GM23248 (cell line): ENCODE results near the gene NPBWR2.

ENCODE experiments used
- EZH2 ChIP-seq: fragments of 200-600 bp; sonication (generic); IDR thresholded peaks from 2 replicates; pipeline ENCODE4 v1.6.1; 2018; ENCODE audit warnings: antibody characterized with exemption, mild to moderate bottlenecking; ENCODE audit not compliant: insufficient read depth, poor library complexity, severe bottlenecking
- EZH2phosphoT487 ChIP-seq: fragments of 200-600 bp; sonication (generic); IDR thresholded peaks from 2 replicates; pipeline ENCODE4 v1.6.1; 2018; ENCODE audit warnings: antibody characterized with exemption, moderate library complexity, mild to moderate bottlenecking, low read depth; ENCODE audit not compliant: insufficient read depth

DNA sequence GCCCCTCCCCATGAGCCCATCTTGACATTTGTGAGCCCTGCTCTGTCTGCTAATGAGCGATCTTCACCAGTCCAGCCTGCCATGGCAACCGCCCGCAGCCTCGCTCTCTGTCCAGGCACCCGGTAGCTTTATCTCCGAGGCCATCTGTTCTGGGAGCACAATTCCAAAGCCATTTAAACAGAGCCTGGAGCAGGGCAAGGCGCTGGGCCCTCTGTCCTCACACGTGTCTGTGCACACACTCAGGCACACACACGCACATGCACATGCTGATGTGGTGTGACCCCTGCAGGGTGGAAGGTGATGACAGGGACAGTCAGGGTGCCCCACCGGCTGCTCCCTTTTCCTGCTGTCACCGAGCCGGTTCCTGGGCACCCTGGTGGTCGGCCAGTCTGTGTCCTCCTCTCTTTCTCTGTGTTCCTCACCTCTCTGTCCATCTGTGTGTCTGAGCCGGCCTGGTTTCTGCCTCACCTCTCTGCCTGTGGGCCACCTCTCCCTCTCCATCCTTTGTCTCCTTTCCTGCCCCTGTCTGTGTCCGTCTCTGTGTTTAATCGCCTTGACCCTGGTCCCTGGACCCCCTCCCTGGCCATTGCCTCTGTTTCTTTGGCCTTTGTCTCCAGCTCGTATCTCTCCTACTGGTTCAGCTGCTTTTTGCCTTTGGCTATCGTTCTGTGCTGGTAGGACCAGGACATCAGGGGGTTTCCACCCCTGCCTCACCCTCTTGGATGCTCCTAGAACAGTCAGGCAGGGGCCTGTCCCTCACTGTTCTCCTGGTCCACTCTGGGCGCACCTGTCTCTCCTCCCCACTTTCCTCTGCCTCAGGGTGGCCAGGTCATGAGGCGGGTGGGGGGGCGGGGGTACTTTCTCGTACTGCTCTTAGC lies 48.1 kb upstream of the NPBWR2 start:
- no peak for TF ChIP-seq EZH2phosphoT487
- no peak for TF ChIP-seq EZH2
